Epithelial cell of proximal tubule (primary cell): ENCODE data around the gene GPC3. TPM values are rescaled to one million over a fixed set of nuclear protein-coding genes. Genes with fewer than 3 reads are reported as not detected.

Experiments used
- DNase-seq: peaks from one replicate; pipeline ENCODE4 v3.0.0-alpha.2; 2011; ENCODE audit warnings: low read depth
- H3K4me3 ChIP-seq: 2 replicates; pipeline ENCODE4 v1.5.1; 2011; ENCODE audit warnings: low read depth, mild to moderate bottlenecking, low read length
- total RNA-seq: library from RNA; depleted of rRNA; stranded (reverse); fragments of >200 nt; gene quantifications from 2 replicates; pipeline ENCODE4 v1.2.3, GENCODE V29; 2015
- TF ChIP-seq, protein P1 (sequence below): conservative IDR thresholded peaks from 2 replicates; pipeline ENCODE4 v1.5.1; 2012; ENCODE audit warnings: low read depth, mild to moderate bottlenecking, low read length

GPC3 gene
- total RNA-seq, 1 donor from 2014 or later: 3.3 TPM

- no peak for DNase-seq
- H3K4me3 ChIP-seq: no peak overlapping the region
- TF ChIP-seq, protein P1, sequence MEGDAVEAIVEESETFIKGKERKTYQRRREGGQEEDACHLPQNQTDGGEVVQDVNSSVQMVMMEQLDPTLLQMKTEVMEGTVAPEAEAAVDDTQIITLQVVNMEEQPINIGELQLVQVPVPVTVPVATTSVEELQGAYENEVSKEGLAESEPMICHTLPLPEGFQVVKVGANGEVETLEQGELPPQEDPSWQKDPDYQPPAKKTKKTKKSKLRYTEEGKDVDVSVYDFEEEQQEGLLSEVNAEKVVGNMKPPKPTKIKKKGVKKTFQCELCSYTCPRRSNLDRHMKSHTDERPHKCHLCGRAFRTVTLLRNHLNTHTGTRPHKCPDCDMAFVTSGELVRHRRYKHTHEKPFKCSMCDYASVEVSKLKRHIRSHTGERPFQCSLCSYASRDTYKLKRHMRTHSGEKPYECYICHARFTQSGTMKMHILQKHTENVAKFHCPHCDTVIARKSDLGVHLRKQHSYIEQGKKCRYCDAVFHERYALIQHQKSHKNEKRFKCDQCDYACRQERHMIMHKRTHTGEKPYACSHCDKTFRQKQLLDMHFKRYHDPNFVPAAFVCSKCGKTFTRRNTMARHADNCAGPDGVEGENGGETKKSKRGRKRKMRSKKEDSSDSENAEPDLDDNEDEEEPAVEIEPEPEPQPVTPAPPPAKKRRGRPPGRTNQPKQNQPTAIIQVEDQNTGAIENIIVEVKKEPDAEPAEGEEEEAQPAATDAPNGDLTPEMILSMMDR: no peak
Measured at GRCh38 chrX:133956570-133957340, 28.6 kb downstream of the GPC3 start.

GRCh38 chrX:133953785-133954355 is 31.5 kb downstream of the GPC3 start:
- no peak for DNase-seq
- no peak overlapping the region for H3K4me3 ChIP-seq
- TF ChIP-seq, protein P1: no peak

DNA sequence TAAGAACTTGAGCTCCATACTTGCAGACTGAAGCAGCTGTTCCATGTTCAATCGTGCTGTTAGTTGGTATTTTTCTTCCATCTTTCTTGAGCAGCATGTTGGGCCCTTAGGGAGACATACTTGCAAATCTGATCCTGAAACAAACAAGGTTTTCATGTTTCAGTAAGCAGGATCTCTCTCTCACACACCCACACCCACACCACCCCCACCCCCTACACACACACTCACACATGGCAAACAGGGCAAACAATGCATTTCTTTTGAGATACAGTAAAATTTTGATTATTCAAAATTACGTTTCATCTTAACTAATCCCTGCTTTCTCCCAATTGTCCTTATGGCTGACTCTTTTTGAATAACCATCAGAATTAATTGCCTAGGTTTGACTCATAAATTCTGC is 32.3 kb downstream of the GPC3 start:
- TF ChIP-seq, protein P1: no peak
- no peak overlapping the region for H3K4me3 ChIP-seq
- DNase-seq: no peak

DNA sequence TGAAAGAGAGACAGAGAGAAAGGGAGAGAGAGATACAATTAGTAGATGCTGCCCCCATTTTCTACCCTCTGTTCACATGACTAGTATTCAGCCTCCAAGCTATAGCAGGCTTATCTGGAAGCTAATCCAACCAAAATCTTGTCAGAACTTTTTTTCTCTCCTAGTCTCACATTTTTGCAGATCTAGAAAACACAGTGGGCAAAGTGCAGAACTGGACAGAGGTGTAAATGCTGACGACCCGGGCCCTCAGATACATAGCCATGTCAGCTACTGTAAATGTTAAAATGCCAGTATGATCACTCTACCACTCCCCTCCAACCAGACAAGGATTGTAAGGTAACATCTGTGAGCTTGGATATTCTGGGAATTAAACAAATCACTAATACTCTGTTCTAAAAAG is 34.3 kb downstream of the GPC3 start:
- no peak overlapping the region for H3K4me3 ChIP-seq
- TF ChIP-seq, protein P1: no peak
- DNase-seq: no peak

DNA sequence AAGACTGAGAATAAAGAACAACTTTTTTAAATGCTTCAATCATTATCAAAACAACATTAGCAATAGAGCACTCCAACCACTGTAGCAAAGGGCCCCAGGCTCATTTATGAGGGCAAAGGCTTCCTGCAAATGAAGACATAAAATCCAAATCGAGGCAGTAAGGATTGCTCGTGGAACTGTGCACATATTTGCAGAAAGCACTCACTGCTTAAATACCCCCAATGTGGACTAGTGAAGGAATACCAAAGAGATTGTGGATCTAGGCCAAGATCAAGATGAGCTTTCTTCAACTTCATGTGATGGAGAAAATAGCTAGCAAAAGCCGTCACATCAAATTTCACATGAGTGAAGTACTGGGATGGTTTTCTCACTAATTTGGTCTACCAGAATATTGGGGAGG is 35.2 kb downstream of the GPC3 start:
- TF ChIP-seq, protein P1: no peak
- H3K4me3 ChIP-seq: no peak overlapping the region
- DNase-seq: no peak

DNA sequence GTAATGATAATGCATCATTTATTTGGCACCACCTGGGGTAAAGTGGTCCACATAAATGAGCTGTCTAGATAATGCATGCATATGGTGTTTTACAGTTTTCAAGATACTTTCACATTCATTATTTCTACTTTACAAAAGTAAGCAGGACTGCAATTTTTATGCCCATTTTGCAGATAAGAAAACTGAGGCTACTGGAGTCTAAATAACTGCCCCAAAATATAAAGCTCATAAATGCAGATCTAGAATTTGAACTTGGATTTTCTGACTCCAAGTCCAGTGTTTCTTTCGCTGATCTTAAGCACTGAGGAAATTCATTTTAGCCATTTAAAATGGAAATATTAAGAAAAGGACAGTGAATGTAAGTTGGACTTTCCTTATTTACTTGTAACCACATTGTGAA is 36.5 kb downstream of the GPC3 start:
- no peak overlapping the region for H3K4me3 ChIP-seq
- DNase-seq: no peak
- TF ChIP-seq, protein P1: no peak

DNA sequence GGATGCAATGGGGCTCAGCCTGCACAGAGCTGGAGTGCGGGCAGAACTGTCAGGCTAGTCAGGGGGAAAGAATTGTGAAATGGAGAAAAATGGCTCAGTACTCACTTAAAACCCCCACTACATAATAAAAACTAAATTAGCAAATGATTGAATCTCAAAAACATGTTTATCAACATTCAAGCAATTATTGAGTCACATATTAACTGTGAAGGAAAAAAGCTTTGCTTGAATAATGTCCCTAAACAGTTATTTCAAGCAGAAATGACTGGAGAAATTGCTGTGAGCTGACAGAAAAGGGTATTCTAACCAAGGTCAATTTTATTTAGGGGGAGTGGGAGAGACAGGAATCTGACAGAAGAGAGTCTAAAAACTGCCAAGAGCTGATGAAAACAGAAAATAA is 37.4 kb downstream of the GPC3 start:
- H3K4me3 ChIP-seq: no peak overlapping the region
- TF ChIP-seq, protein P1: no peak
- no peak for DNase-seq
